Fibroblast of lung (primary cell): ENCODE measurements around the gene FARSA. TPM values are rescaled to one million over a fixed set of nuclear protein-coding genes. Genes with fewer than 3 reads are reported as not detected.
A peak's percentile ranks its signal among the peaks of the same experiment; 100 is the strongest.
"Not testable (repeated sequence)": the region's sequence is repeated elsewhere in the genome, so short reads cannot be mapped to it uniquely, and the experiment has no call there.

Experiments
- DNase-seq, 2 donors: peaks; one replicate each; pipeline versions ENCODE4 v3.0.0 to v3.0.0-alpha.2; 2010; ENCODE audit warnings: low read depth in 2 of 2
- H2AFZ ChIP-seq: 2 replicates; pipeline ENCODE4 v1.5.1; 2012; ENCODE audit warnings: low read length, control low read depth, inconsistent platforms
- H3K27ac ChIP-seq: 2 replicates; pipeline ENCODE4 v1.5.1; 2011; ENCODE audit warnings: low read length, control low read depth; ENCODE audit not compliant: insufficient read depth
- H3K27me3 ChIP-seq: 2 replicates; pipeline ENCODE4 v1.5.1; 2011; ENCODE audit warnings: mild to moderate bottlenecking, low read length; ENCODE audit not compliant: control insufficient read depth, insufficient read depth
- H3K36me3 ChIP-seq: 2 replicates; pipeline ENCODE4 v1.5.1; 2011; ENCODE audit warnings: low read length; ENCODE audit not compliant: control insufficient read depth, insufficient read depth
- H3K4me1 ChIP-seq: 2 replicates; pipeline ENCODE4 v1.5.1; 2011; ENCODE audit warnings: low read length; ENCODE audit not compliant: control insufficient read depth, insufficient read depth; ENCODE audit errors: extremely low read depth
- H3K4me2 ChIP-seq: 2 replicates; pipeline ENCODE4 v1.5.1; 2011; ENCODE audit warnings: low read length, control low read depth; ENCODE audit not compliant: insufficient read depth; ENCODE audit errors: extremely low read depth
- H3K4me3 ChIP-seq, 4 experiments: fragments of 200-600 bp in 1 of 4; sonication (generic) in 1 of 4; replicated peaks in 1 of 4; 2 replicates each; pipeline ENCODE4 v1.5.1; 2011 to 2016; ENCODE audit warnings: low read length in 4 of 4, low read depth in 3 of 4, mild to moderate bottlenecking in 3 of 4, control low read depth in 2 of 4, inconsistent platforms in 1 of 4, mixed read lengths in 1 of 4; ENCODE audit not compliant: insufficient read depth in 1 of 4; ENCODE audit errors: control extremely low read depth in 1 of 4
- H3K79me2 ChIP-seq: 2 replicates; pipeline ENCODE4 v1.5.1; 2012; ENCODE audit warnings: mild to moderate bottlenecking, low read length, inconsistent platforms; ENCODE audit not compliant: control insufficient read depth, insufficient read depth
- H3K9ac ChIP-seq: 2 replicates; pipeline ENCODE4 v1.5.1; 2011; ENCODE audit warnings: mild to moderate bottlenecking, low read length, control low read depth; ENCODE audit not compliant: insufficient read depth
- H3K9me3 ChIP-seq: 2 replicates; pipeline ENCODE4 v1.5.1; 2012; ENCODE audit warnings: low read depth, low read length; ENCODE audit not compliant: control insufficient read depth, insufficient read depth
- H4K20me1 ChIP-seq: 2 replicates; pipeline ENCODE4 v1.5.1; 2011; ENCODE audit warnings: low read length; ENCODE audit not compliant: control insufficient read depth, insufficient read depth; ENCODE audit errors: extremely low read depth
- EZH2 ChIP-seq: IDR thresholded peaks from 2 replicates; pipeline ENCODE4 v1.5.1; 2012; ENCODE audit warnings: low read length, control low read depth, mild to moderate bottlenecking; ENCODE audit errors: missing control alignments
- polyA plus RNA-seq, 2 donors: library from polyadenylated mRNA; depleted of rRNA in 1 of 2; stranded (reverse) in 1 of 2; unstranded in 1 of 2; fragments of >200 nt; gene quantifications; 2 replicates each; pipeline ENCODE4 v1.2.1, GENCODE V29; 2011 to 2012; ENCODE audit warnings: missing spikeins in 1 of 2
- total RNA-seq: library from RNA; depleted of rRNA; stranded (reverse); fragments of >200 nt; gene quantifications from 2 replicates; pipeline ENCODE4 v1.2.1, GENCODE V29; 2014
- TF ChIP-seq, protein P1 (sequence below), 2 donors: IDR thresholded peaks in 1 of 2; conservative IDR thresholded peaks in 1 of 2; 1 replicate in 1 of 2; 2 replicates in 1 of 2; pipeline ENCODE4 v1.5.1; 2011 to 2012; ENCODE audit warnings: low read length in 2 of 2, control low read depth in 1 of 2, inconsistent platforms in 1 of 2, low read depth in 1 of 2, mild to moderate bottlenecking in 1 of 2

Gene FARSA
- total and polyA plus RNA-seq, 2 donors (not counting 1 experiment from before 2014, with no cell fraction given): 23.5 to 38.6 TPM

- no peaks in the 10 kb centered on the region for H3K9me3 ChIP-seq
- H3K4me3 ChIP-seq: no peak overlapping the region
- H3K9ac ChIP-seq: no peak overlapping the region
- H3K79me2 ChIP-seq: peaks cover 1% of the 10 kb centered on the region
- no peak overlapping the region for H3K4me2 ChIP-seq
- H3K4me1 ChIP-seq: peaks cover 6% of the 10 kb centered on the region
- no peaks in the 10 kb centered on the region for H3K27me3 ChIP-seq
- DNase-seq: no peak
- no peak for TF ChIP-seq EZH2
- TF ChIP-seq, protein P1, sequence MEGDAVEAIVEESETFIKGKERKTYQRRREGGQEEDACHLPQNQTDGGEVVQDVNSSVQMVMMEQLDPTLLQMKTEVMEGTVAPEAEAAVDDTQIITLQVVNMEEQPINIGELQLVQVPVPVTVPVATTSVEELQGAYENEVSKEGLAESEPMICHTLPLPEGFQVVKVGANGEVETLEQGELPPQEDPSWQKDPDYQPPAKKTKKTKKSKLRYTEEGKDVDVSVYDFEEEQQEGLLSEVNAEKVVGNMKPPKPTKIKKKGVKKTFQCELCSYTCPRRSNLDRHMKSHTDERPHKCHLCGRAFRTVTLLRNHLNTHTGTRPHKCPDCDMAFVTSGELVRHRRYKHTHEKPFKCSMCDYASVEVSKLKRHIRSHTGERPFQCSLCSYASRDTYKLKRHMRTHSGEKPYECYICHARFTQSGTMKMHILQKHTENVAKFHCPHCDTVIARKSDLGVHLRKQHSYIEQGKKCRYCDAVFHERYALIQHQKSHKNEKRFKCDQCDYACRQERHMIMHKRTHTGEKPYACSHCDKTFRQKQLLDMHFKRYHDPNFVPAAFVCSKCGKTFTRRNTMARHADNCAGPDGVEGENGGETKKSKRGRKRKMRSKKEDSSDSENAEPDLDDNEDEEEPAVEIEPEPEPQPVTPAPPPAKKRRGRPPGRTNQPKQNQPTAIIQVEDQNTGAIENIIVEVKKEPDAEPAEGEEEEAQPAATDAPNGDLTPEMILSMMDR (conservative IDR thresholded peaks at IDR 0.05 in 1 of 2, IDR thresholded peaks at IDR 0.05 in 1 of 2; ENCODE audit: low read depth in 1 of 2, low read length in 2 of 2): no peak
- H4K20me1 ChIP-seq: no peaks in the 10 kb centered on the region
- no peaks in the 10 kb centered on the region for H3K36me3 ChIP-seq
- no peak overlapping the region for H2AFZ ChIP-seq
- H3K27ac ChIP-seq: no peak overlapping the region
Measured at GRCh38 chr19:12893582-12893981, 39.9 kb downstream of the FARSA start.

- Histone ChIP-seq H3K36me3 (no peaks in the 10 kb centered on the region), H3K9ac (peak overlapping the region; percentile 1), H3K4me2 (peak overlapping the region; percentile 99), H3K79me2 (peaks cover 1% of the 10 kb centered on the region), H4K20me1 (no peaks in the 10 kb centered on the region), H3K27ac (peak overlapping the region; percentile 61), H3K9me3 (no peaks in the 10 kb centered on the region), H2AFZ (no peak overlapping the region), H3K27me3 (peaks cover 6% of the 10 kb centered on the region), H3K4me1 (peaks cover 6% of the 10 kb centered on the region), H3K4me3 (peak overlapping the region; percentile 82 to 99 (median 92))
- TF ChIP-seq, protein P1 (conservative IDR thresholded peaks at IDR 0.05 in 1 of 2, IDR thresholded peaks at IDR 0.05 in 1 of 2; ENCODE audit: low read depth in 1 of 2, low read length in 2 of 2): no peak
- TF ChIP-seq EZH2: no peak
- no peak for DNase-seq
Measured at GRCh38 chr19:12891553-12892021, 41.9 kb downstream of the FARSA start.

DNA sequence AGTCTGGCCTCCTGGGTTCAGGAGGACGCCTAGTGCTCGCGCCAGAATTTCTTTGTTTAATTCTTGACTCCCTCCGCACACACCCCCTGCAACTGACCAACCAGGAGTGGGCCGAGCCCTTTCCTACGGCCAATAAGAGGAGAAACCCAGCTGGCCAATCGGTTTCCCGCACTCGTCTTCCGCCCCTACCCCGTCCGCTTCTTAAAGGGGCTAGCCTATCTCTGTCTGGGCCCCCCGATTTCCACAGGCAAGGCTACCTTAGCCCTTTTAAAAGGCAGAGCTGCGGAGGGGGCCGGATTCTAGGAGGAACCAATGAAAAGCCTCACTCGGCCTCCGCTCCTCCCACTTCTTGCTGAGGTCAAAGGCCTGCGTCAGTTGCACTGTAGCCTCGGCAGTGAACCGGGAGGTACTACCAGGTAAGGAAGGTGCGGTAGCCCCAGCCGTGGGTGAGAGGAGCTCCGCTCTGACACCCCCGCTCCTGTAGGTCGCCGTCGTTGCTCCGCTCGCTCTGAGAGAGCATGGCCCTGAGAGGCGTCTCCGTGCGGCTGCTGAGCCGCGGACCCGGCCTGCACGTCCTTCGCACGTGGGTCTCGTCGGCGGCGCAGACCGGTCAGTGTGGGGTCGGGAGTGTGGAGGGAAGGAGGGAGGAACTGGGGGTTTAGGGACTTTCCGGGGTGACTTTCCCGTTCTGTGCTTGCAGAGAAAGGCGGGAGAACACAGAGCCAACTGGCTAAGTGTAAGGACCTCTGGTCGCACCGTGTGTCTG is 42.5 kb downstream of the FARSA start, which contains the start of gene GCDH:
Gene GCDH (plus strand): TSS at position 374 of the 766 bp plus-strand sequence. CDS start 145 bp downstream, at position 519.
- Histone ChIP-seq H2AFZ (peak within 1 kb of the TSS; percentile 98), H3K4me1 (peaks cover 6% of the 10 kb centered on the region), H3K4me2 (peak within 1 kb of the TSS; percentile 99), H3K27ac (peak within 1 kb of the TSS; percentile 61), H4K20me1 (no peaks in the 10 kb centered on the region), H3K36me3 (no peaks in the 10 kb centered on the region), H3K79me2 (peaks cover 1% of the 10 kb centered on the region), H3K9me3 (no peaks in the 10 kb centered on the region), H3K27me3 (peaks cover 10% of the 10 kb centered on the region), H3K4me3 (peak within 1 kb of the TSS; percentile 82 to 99 (median 92)), H3K9ac (peak within 1 kb of the TSS; percentile 53)
- DNase-seq: peak; percentile 99
- no peak for TF ChIP-seq EZH2

DNA sequence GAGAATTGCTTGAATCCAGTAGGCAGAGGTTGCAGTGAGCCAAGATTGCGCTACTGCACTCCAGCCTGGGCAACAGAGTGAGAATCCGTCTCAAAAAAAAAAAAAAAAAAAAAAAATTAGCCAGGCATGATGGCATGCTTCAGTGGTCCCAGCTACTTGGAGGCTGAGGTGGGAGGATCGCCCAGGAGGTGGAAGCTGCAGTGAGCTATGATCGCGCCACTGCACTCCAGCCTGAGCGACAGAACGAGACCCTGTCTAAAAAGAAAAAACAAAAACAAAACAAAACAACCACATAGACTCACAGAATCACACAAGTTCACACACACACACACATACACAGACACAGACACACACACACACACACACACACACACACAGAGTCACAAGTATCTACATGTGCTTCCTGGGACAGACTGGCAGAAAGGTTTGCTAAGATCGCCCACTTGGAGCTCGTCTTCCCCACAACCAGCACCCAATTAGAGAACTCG is 43.2 kb downstream of the FARSA start:
- not testable (repeated sequence) for H3K4me1 ChIP-seq, DNase-seq, H3K9ac ChIP-seq, H3K79me2 ChIP-seq, H3K27me3 ChIP-seq, H3K36me3 ChIP-seq, H3K9me3 ChIP-seq, H3K27ac ChIP-seq, H4K20me1 ChIP-seq
- Histone ChIP-seq H3K4me2 (peak overlapping the region; percentile 83), H2AFZ (peak overlapping the region; percentile 63), H3K4me3 (peak overlapping the region in 1 of 4 experiments; percentile 33)
